GM21515 (cell line): ENCODE data around the gene DHDH.

Experiments used
- ATAC-seq: cut with Tn5 transposase; IDR thresholded peaks from one replicate; pipeline ENCODE4 v1.9.1; 2021; ENCODE audit not compliant: unreplicated experiment

The DHDH gene

DNA sequence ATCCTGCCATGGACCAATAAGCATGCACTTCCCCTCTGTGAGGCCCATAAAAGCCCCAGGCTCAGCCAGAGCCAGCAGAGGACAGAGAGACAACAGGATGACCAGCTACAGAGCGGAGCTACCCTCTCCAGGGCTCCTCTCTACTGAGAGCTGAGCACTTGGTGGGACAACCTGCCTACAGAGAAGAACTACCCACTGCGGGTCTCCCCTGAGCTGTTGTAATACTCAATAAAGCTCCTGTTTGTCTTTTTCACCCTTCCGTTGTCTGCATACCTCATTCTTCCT, 13.7 kb downstream of the DHDH start:
- no peak for ATAC-seq

DNA sequence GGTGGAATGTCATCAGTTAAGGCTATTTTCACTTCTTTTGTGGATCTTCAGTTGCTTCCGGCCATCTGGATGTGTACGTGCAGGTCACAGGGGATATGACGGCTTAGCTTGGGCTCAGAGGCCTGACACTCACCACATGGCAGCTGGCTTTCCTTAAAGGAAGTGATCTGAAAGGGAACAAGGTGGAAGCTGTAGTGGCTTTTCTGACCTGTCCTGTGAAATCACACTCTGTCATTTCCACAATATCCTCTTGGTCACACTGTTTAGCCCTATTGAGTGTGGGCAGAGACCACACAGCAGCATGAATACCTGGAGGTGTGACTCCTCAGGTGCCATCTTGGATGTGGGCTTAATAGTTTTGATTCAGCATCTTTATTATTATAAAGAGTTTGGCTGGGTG, 16.7 kb downstream of the DHDH start:
- ATAC-seq = no peak

DNA sequence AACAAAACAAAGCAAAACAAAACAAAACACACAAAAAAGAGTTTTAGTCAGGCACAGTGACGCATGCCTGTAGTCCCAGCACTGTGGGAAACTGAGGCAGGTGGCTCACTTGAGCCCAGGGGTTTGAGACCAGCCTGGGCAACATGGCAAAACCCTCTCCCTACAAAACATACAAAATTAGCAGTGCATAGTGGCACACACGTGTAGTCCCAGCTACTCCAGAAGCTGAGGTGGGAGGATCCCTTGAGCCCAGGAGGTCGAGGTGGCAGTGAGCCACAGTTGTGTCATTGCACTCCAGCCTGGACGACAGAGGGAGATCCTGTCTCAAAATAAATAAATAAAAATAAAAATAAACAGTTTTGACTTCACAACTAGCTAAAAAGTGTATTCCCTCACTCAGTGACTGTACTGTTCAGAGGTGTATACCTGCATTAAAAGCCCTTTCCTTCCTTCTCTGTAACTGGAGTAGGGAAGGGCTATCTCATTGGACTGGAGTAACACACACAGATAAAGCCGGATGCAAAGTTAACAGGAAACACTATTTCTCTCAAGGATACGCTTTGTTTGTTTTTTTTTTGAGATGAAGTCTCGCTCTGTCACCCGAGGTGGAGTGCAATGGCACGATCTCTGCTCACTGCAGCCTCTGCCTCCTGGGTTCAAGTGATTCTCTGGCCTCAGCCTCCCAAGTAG, 17.5 kb downstream of the DHDH start:
- ATAC-seq = no peak

DNA sequence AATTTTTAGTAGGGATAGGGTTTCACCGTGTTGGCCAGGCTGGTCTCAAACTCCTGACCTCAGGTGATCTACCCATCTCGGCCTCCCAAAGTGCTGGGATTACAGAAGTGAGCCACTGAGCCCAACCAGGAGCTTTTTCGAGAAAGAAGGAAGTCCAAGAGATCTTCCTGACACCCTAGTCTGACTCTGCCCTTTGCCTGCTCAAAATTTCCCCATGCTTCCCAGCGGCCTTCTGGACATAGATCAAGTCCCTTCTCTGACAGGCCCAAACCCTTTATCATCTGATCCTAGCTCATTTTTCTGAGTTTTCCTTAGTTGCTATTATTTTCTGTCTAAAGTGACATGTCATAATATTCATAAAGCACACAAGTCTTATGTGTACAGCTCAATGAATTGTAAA, 19.6 kb downstream of the DHDH start:
- ATAC-seq = no peak

DNA sequence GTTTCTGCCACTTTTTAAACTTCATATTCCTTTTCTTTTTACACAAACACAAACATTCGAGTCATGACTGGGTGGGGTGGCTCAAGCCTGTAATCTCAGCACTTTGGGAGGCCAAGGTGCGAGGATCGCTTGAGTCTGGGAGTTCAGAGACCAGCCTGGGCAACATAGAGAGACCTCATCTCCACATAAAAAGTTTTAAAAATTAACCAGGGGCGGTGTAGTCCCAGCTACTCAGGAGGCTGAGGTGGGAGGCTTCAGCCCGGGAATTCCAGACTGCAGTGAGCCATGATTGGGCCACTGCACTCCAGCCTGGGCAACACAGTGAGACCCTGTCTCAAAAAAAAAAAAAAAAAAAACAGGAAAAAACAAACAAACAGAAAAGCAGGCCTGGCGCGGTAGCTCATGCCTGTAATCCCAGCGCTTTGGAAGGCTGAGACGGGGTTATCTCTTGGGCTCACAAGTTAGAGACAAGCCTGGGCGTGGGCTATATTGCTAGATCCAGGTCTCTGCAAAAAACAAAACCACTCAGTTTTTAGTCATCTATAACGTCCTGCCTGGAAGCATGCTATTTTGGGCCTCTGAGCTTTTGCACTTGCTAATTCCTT, 20.6 kb downstream of the DHDH start:
- no peak for ATAC-seq

DNA sequence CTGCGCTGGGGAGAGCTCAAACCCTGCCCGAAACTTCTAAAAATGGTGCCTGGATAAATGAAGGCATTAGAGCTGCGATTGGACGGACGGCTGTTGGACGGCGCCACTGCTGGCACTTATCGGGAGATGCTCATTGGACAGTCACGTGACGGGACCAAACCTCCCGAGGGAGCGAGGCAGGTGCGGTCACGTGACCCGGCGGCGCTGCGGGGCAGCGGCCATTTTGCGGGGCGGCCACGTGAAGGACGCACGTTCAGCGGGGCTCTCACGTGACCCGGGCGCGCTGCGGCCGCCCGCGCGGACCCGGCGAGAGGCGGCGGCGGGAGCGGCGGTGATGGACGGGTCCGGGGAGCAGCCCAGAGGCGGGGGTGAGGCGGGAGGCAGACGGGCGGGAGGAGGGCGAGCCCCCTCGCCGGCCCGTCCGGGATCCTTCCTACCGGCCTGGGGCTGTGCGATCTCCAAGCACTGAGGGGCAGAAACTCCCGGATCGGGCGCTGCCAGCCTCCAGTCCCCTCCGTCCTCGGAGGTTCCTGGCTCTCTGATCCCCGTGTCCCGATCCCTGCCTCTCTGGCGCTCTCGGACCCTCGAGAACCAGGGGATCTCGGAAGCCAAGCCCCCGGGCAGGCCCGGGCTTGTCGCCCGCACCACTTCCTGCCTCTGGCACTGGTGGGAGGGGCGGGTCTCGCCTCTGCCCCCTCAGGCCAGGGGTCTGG, 21.3 kb downstream of the DHDH start, which contains the start of gene BAX:
Gene BAX (plus strand): TSS at position 281 of the 713 bp plus-strand sequence. CDS start 54 bp downstream, at position 335.
- ATAC-seq = peak; percentile 59

DNA sequence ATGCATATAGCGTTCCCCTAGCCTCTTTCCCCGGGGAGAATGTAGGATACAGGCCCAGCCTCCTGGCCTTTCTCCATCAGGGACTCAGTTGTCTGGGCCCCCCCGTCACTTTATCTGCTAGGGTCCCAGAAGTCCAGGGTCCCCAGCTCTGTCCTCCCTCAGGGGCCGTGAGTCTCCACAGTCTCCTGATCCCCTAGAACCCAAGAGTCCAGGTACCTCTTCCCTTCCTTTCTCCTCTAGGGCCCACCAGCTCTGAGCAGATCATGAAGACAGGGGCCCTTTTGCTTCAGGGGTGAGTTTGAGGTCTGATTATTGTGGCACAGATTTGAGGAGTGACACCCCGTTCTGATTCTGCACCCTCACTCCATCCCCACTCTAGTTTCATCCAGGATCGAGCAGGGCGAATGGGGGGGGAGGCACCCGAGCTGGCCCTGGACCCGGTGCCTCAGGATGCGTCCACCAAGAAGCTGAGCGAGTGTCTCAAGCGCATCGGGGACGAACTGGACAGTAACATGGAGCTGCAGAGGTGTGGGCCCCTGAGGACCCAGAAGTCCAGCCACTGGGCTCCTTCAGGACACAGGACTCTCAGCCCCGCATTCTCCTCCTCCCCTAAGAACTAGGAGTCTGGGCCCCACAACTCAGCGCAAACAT, 21.9 kb downstream of the DHDH start:
- ATAC-seq = no peak

DNA sequence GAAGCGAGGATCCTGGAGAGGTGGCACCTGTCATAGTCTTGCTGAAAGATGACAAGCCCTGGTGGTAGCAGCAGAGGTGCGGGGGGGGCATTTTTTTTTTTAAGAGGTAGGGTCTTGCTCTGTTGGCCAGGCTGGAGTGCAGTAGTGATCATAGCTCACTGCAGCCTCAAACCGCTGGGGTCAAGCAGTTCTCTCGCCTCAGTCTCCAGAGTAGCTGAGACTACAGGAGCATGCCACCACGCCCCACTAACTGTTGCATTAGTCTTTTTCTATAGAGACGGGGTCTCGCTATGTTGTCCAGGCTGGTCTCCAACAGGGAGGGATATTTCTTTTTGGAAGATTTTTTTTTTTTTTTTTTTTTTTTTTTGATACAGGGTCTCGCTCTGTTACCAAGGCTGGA, 24.5 kb downstream of the DHDH start:
- ATAC-seq = no peak

DNA sequence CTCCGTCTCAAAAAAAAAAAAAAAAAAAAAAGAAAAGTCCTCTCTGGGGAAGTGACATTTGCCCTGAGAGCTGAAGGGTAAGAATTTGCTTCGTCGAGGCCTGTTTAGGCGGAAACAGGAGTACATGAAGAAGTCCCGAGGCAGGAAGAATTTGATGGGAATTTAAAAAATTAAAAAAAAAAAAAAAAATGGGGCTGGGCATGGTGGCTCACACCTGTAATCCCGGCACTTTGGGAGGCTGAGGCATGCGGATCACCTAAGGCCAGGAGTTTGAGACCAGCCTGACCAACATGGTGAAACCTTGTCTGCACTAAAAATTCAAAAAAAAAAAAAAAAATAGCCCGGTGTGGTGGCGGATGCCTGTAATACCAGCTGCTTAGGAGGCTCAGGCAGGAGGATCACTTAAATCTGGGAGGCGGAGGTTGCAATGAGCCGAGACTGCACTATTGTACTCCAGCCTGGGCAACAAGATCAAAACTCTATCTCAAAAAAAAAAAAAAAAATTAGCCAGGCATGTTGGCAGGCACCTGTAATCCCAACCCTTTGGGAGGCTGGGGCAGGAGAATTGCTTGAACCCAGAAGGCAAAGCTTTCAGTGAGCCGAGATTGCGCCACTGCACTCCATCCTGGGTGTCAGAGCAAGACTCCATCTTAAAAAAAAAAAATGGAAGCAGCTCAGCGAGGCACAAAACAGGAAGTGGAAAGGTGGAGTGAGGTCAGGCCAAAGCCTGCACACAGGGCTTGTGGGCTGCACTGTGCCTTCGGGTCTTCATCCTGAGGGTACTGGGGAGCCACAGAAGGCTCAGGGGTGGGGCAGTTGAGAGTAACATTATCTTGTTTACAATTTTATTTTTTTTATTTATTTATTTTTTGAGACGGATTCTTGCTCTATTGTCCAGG, 26.1 kb downstream of the DHDH start:
- no peak for ATAC-seq

DNA sequence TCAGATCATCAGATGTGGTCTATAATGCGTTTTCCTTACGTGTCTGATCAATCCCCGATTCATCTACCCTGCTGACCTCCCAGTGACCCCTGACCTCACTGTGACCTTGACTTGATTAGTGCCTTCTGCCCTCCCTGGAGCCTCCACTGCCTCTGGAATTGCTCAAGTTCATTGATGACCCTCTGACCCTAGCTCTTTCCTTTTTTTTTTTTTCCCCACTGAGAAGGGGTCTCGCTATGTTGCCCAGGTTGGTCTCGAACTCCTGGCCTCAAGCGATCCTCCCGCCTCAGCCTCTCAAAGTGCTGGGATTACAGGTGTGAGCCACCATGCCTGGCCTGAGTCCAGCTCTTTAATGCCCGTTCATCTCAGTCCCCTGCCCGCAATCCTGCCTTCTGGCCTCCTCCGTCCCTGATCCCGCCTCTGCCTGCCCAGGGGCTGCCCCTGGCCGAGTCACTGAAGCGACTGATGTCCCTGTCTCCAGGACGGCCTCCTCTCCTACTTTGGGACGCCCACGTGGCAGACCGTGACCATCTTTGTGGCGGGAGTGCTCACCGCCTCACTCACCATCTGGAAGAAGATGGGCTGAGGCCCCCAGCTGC, 27.7 kb downstream of the DHDH start:
- ATAC-seq = no peak

DNA sequence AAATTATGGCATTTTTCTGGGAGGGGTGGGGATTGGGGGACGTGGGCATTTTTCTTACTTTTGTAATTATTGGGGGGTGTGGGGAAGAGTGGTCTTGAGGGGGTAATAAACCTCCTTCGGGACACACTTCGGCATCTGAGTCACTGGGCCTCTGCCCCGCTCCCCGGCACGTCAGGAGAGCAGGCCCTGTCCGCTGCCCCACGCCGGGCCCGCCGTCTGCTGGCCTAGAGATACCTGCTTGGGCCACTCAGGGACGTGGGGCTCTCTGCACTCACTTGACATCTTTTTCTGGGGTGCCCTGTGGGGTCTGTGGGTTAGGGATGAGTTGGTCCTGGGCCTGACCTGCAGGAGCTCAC, 28.2 kb downstream of the DHDH start:
- ATAC-seq = no peak

DNA sequence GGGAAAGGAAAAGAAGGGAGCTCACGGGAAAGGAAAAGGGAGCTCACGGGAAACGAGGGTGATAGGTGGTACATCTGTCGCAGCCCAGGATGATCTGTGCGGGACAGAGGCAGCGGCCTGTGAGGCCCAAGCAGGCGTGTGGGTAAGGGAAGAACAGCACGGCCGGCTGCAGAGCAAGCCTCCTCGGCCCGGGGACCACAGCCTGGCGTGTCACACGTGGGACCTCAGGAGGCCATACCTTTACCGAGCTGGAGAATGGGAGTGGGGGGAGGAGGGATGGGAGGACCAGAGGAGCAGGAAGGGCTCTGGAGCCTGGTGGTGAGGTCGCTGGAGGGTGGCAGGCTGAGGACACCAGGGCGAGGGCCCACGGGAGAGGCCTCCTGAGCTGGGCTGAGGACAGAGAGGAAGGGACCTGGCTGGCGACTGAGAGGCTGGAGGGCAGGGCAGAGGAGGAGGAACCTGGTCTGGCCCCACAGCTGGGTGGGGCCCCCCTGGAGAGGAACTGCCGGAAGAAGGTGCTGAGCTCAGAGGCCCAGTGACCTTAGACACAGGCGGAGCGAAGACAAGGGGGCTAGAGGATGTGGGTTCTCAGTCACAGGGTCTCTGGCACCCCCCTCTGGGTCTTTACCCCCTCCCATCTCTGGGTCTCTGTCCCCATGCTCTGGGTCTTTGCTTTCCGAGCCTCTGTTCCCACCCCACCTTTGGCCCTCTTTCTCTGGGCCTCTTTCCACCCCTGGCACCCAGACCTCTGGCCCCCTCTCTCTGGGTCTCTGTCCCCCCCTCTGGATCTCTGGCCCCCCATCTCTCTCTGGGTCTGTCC, 28.7 kb downstream of the DHDH start:
- ATAC-seq = no peak

DNA sequence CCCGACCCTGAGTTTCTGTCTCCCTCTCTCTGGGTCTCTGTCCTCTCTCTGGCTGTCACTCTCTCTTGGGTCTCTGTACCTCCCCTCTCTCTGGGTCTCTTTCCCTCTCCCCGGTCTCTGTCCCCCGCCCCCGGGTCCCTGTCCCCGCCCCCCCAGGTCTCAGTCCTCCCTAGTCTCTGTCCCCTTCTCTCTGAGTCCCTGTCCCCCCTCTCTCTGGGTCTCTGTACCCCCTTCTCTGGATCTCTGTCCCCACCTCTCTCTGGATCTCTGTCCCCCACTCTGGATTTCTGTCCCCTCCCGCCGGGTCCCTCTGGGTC, 29.3 kb downstream of the DHDH start:
- ATAC-seq = no peak

DNA sequence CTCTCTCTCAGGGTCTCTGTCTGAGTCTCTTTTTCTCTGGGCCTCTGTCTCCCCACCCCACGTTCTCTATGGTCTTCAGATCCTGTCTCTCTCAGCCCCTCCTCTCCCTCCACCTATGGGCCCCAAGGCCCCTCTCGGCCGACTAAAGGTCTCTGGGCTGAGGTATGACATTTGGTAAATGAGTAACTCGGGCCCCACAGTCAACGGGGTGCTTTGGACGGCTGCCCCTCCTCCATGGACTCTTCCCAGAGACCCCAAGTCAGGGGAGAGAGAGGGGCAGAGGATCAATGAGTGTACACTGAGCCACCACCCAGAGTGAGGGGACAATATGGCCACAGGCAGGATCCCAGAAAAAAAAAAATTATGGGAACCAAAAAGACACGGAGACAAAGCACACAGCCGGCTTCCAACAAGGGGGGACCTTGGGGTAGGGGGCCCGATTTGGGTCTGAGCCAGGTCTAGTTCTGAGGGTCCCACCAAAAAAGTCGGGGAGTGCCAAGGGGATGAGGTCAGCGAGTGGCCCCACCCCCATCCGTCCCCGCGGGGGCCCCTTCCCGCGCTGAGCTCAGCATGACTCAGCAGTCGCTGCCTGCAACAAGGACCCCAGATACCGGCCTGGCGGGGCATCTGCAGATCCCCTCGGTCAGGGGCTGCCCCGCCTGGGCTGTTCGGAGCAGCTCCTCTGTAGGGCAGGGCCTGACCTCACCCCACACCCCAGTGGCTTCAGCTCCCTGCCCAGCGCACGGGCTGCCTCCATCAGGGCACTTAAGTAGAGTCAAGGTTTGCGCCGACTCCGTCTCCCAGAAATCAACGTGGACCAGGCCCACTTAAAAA, 30.1 kb downstream of the DHDH start:
- peak; percentile 24 for ATAC-seq

DNA sequence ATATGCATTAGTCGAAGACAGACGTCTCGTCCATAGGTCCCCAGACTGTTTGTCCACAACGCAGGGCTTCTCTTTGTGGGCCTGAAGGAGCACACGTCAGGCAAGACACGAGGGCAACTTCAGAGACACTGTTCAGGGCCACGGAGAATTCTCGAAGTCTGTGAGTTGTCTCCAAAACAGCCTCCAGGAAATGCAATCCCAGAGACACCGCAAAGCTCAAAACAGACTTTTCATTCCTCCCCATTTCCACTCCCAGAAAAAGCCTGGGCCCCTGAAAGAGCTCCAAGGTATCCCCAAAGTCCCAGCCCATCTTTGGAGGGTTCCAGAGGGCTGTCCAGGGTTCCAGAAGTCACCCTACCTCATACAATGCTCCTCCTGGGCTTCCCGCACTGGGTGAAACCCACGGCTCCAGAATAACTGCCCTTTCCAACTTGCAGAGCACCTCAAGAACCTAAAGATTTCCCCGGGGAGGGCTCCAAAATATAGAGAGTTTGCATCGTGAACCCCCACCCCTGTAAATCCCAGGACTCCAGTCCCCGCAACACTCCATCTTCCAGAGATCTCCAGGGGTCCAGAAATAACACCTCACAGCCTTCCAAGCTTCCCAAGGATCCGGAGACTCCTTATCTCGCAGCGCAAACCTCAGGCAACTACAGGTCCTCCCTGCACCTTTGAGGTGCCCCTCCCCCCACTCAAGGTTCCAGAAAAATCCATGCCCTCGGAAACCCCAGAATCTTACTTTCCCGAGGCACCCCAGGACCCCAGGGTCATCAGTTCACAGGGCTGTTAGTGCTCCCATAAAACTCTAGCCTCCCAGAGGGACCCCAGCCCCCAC, 30.9 kb downstream of the DHDH start:
- ATAC-seq = no peak

DNA sequence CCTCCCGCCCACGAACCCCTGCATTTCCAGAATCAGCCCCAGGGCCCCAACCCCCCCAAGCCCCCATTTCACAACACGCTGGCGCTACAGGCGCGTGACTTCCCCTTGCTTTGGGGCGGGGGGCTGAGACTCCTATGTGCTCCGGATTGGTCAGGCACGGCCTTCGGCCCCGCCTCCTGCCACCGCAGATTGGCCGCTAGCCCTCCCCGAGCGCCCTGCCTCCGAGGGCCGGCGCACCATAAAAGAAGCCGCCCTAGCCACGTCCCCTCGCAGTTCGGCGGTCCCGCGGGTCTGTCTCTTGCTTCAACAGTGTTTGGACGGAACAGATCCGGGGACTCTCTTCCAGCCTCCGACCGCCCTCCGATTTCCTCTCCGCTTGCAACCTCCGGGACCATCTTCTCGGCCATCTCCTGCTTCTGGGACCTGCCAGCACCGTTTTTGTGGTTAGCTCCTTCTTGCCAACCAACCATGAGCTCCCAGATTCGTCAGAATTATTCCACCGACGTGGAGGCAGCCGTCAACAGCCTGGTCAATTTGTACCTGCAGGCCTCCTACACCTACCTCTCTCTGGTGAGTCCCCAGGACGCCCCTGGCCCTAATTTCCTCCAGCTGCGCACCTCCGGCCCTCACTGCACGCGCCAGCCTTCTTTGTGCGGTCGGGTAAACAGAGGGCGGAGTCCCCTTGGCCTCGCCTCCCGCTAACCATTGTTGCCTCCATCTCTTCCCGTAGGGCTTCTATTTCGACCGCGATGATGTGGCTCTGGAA, 31.7 kb downstream of the DHDH start, which contains the start of gene FTL:
Gene FTL (plus strand): TSS at position 270 of the 766 bp plus-strand sequence. CDS start 199 bp downstream, at position 469.
- peak; percentile 50 for ATAC-seq

DNA sequence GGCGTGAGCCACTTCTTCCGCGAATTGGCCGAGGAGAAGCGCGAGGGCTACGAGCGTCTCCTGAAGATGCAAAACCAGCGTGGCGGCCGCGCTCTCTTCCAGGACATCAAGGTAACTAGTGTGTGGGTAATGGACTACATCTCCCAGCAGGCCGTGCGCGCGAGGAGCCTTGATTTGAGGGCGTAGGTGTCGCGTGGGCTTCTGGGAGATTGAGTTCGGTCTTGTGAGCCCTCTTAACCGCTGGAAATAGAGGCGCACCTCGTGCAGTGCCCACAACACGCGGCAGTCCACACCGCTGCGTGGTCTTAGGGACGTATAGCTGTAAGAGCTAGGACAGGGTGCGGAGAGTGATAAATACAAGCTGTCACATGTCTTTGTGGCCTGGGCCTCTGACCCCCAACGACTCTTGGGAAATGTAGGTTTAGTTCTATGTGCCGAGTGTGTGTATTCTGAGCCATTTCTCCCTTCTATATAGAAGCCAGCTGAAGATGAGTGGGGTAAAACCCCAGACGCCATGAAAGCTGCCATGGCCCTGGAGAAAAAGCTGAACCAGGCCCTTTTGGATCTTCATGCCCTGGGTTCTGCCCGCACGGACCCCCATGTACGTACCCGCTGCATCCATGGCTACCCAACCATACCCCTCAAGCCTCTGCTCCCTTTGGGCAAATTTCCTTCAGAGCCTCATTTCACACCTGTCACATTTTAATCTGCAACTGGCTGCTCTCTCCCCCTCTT, 32.5 kb downstream of the DHDH start:
- ATAC-seq = no peak
